ENCODE data around the gene GALNT12. TPM values are rescaled to one million over a fixed set of nuclear protein-coding genes. Genes with fewer than 3 reads are reported as not detected.

The GALNT12 gene
- total RNA-seq, 2 donors from 2014 or later, result 6.6 to 11.2 TPM

DNA sequence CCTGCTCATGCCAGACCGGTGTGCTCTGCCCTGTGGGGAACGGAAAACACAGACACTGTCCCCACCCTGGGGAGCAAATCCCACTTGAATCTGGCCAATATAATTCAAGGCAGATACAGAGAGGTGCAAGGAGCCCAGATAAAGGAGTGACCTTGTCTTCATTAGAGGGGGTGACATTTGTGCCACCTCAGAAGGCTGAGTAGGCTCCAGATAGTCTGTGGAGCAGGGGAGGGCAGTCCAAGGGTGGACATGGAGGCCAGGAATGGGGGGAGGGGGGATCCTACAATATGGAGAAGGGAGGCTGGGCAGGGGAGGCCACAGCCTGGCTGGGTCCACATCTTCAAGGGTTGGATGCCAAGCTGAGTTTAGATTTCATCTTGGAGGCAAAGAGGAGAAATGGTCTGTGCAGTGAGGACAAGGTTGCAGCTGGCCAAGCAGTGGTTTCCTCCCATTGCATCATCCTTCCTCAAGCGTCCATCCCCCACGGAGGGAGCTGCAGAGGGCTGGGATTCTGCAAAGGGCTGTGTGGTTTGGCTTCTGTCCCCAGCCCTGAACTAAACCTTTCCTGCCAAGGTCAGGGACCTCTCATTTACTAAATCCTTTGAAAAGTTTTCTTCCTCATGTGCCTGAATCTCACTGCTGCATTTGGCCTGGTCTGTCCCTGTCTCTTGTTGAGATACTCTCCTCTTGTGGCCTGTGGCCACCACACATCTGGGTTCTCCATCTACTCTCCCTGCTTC, 60.1 kb downstream of the GALNT12 start:
- peak; percentile 10 to 14 for DNase-seq
- Mint-ChIP-seq H3K27me3 (ENCODE audit: low read depth) (peaks cover 25% of the 10 kb centered on the region), H3K36me3 (ENCODE audit: insufficient read depth in 2 of 2) (no peaks in the 10 kb centered on the region), H3K4me3 (no peak overlapping the region), H3K9me3 (no peaks in the 10 kb centered on the region), H3K4me1 (ENCODE audit: low read depth) (peaks cover 14% of the 10 kb centered on the region), H3K27ac (no peak overlapping the region)
- ATAC-seq (replicated peaks in 1 of 2), result peak in 1 of 2 donors; percentile 61

GRCh38 chr9:98869078-98869745, 61.7 kb downstream of the GALNT12 start:
- no peak overlapping the region for H3K27ac Mint-ChIP-seq
- peaks cover 20% of the 10 kb centered on the region for H3K27me3 Mint-ChIP-seq (ENCODE audit: low read depth)
- DNase-seq (no peak), ATAC-seq (replicated peaks in 1 of 2) (no peak)
- H3K4me3 Mint-ChIP-seq, result no peak overlapping the region
- H3K4me1 Mint-ChIP-seq (ENCODE audit: low read depth), result peaks cover 14% of the 10 kb centered on the region
- no peaks in the 10 kb centered on the region for H3K9me3 Mint-ChIP-seq
- H3K36me3 Mint-ChIP-seq (ENCODE audit: insufficient read depth in 2 of 2), result no peaks in the 10 kb centered on the region

GRCh38 chr9:98869866-98870265, 62.4 kb downstream of the GALNT12 start:
- peaks cover 20% of the 10 kb centered on the region for H3K27me3 Mint-ChIP-seq (ENCODE audit: low read depth)

GRCh38 chr9:98870782-98871557, 63.5 kb downstream of the GALNT12 start:
- DNase-seq (no peak), ATAC-seq (replicated peaks in 1 of 2) (no peak)
- Mint-ChIP-seq H3K27ac (no peak overlapping the region), H3K36me3 (ENCODE audit: insufficient read depth in 2 of 2) (no peaks in the 10 kb centered on the region), H3K9me3 (no peaks in the 10 kb centered on the region), H3K4me1 (ENCODE audit: low read depth) (peaks cover 14% of the 10 kb centered on the region), H3K4me3 (no peak overlapping the region), H3K27me3 (ENCODE audit: low read depth) (peaks cover 12% of the 10 kb centered on the region)

More at GRCh38 chr9:98869866-98870265, 62.4 kb downstream of the GALNT12 start:
- Mint-ChIP-seq H3K27ac (no peak overlapping the region), H3K36me3 (ENCODE audit: insufficient read depth in 2 of 2) (no peaks in the 10 kb centered on the region), H3K4me1 (ENCODE audit: low read depth) (peaks cover 14% of the 10 kb centered on the region), H3K4me3 (no peak overlapping the region), H3K9me3 (no peaks in the 10 kb centered on the region)
- ATAC-seq (replicated peaks in 1 of 2), result no peak
- DNase-seq, result no peak

DNA sequence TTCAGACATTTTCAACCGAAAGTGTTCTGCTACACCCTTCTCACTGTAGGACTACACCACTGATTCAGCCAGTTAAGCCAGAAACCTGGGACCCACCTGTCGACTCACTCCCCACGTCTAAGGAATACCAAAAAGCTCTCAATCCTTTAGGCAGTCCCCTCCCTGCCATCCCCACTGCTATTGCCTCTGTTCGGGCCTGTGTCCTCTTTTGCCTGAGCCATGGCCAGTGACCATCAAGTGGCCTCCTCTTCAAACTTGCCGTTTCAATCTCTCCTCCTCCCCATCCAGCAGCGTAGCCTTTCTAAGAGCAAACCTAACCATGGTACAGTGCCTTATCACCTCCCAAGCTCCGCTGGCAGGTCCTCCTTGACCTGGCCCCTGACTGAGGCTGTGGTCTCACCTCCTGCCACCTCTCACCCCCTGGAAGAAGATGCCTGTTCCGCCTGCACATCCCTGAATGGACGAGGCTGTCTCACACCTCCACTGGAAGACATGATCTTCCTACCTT, 64.1 kb downstream of the GALNT12 start:
- no peak overlapping the region for H3K4me3 Mint-ChIP-seq
- no peaks in the 10 kb centered on the region for H3K9me3 Mint-ChIP-seq

GRCh38 chr9:98873526-98873925, 66.1 kb downstream of the GALNT12 start:
- DNase-seq (no peak), ATAC-seq (replicated peaks in 1 of 2) (no peak)
- Mint-ChIP-seq H3K27ac (no peak overlapping the region), H3K4me1 (ENCODE audit: low read depth) (no peaks in the 10 kb centered on the region), H3K9me3 (no peaks in the 10 kb centered on the region), H3K27me3 (ENCODE audit: low read depth) (peaks cover 6% of the 10 kb centered on the region), H3K36me3 (ENCODE audit: insufficient read depth in 2 of 2) (no peaks in the 10 kb centered on the region), H3K4me3 (no peak overlapping the region)

More for the DNA sequence above, 64.1 kb downstream of the GALNT12 start:
- Mint-ChIP-seq H3K36me3 (ENCODE audit: insufficient read depth in 2 of 2) (no peaks in the 10 kb centered on the region), H3K4me1 (ENCODE audit: low read depth) (peaks cover 14% of the 10 kb centered on the region), H3K27me3 (ENCODE audit: low read depth) (peaks cover 5% of the 10 kb centered on the region), H3K27ac (no peak overlapping the region)
- ATAC-seq (replicated peaks in 1 of 2) (no peak), DNase-seq (no peak)

DNA sequence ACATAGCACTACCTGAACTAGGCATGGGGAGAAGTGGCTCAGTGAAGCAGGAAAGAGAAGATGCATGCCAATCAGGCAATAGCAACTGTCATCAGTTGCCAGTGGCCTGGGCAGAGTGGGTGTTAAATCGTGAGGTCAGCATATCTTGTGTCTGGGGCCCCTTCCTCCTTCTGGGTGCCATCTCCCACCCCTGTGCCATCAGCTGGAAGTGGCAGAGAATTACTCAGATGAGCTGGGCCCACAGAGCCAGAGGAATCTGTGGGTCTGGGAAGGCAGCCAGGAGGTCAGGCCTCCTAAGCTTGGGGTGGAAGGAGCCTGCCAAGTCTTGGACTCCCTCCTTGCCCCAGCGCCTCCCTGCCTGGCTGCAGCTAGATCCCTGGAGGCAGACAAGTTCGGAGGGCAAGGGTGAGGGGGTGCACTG, 66.5 kb downstream of the GALNT12 start:
- no peak overlapping the region for H3K4me3 Mint-ChIP-seq
- H3K4me1 Mint-ChIP-seq (ENCODE audit: low read depth), result no peaks in the 10 kb centered on the region
- H3K27me3 Mint-ChIP-seq (ENCODE audit: low read depth), result peaks cover 6% of the 10 kb centered on the region
- H3K36me3 Mint-ChIP-seq (ENCODE audit: insufficient read depth in 2 of 2), result no peaks in the 10 kb centered on the region
- no peak for ATAC-seq (replicated peaks in 1 of 2)
- no peaks in the 10 kb centered on the region for H3K9me3 Mint-ChIP-seq
- no peak for DNase-seq
- H3K27ac Mint-ChIP-seq, result no peak overlapping the region

GRCh38 chr9:98874721-98875255, 67.3 kb downstream of the GALNT12 start:
- no peak for ATAC-seq (replicated peaks in 1 of 2)
- Mint-ChIP-seq H3K27ac (no peak overlapping the region), H3K27me3 (ENCODE audit: low read depth) (peaks cover 6% of the 10 kb centered on the region), H3K4me1 (ENCODE audit: low read depth) (no peaks in the 10 kb centered on the region), H3K36me3 (ENCODE audit: insufficient read depth in 2 of 2) (no peaks in the 10 kb centered on the region), H3K4me3 (no peak overlapping the region), H3K9me3 (no peaks in the 10 kb centered on the region)
- no peak for DNase-seq

- no peak overlapping the region for H3K27ac Mint-ChIP-seq
- no peaks in the 10 kb centered on the region for H3K36me3 Mint-ChIP-seq (ENCODE audit: insufficient read depth in 2 of 2)
These were observed 68.1 kb downstream of the GALNT12 start for GRCh38 chr9:98875536-98875935.

GRCh38 chr9:98877311-98877710, 69.8 kb downstream of the GALNT12 start:
- no peak for DNase-seq
- Mint-ChIP-seq H3K36me3 (ENCODE audit: insufficient read depth in 2 of 2) (no peaks in the 10 kb centered on the region), H3K4me1 (ENCODE audit: low read depth) (no peaks in the 10 kb centered on the region), H3K9me3 (no peaks in the 10 kb centered on the region), H3K27me3 (ENCODE audit: low read depth) (peaks cover 14% of the 10 kb centered on the region), H3K27ac (no peak overlapping the region), H3K4me3 (no peak overlapping the region)
- ATAC-seq (replicated peaks in 1 of 2), result no peak

More at GRCh38 chr9:98875536-98875935, 68.1 kb downstream of the GALNT12 start:
- Mint-ChIP-seq H3K4me1 (ENCODE audit: low read depth) (no peaks in the 10 kb centered on the region), H3K9me3 (no peaks in the 10 kb centered on the region), H3K4me3 (no peak overlapping the region), H3K27me3 (ENCODE audit: low read depth) (peaks cover 6% of the 10 kb centered on the region)
- ATAC-seq (replicated peaks in 1 of 2) (no peak), DNase-seq (no peak)

DNA sequence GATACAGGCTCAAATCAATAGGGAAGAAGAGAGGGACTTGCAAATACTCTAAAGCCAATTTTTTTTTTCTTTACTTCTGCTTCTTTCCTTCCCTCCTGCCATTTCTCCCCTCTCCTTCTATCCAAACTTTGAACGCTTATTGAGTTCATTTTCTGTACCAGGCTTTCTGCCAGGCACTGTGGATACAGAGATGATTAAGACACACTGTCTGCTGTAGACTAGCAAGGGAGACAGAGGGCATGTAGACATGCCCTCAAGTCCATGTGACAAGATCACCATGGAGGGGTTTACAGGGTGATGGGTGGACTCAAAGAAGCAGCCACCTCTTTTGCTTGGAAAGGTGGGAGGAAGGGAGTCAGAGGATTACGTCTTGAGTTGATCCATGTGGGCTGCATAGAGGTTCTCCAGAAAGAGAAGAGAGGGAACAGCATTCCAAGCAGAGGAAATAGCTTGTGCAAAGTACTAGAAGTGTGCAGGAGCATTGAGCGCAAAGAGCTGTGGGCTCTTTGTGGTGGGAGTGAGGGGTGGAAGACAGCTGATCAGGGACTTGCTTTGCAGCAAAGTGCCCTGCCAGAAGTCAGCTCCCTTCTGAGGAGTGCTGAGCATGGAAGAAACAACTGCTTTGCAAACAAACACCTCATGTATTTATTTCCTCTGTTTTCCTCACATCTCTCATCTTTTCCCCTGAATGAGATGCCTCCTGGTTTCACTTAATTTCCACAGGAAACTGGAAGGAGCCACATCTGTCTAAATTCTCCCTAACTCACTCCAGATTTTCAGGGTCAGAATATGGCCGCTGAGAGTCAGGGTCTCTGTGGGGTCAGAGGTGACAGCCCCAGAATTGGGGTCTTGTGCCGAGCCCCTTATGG, 71.9 kb downstream of the GALNT12 start:
- DNase-seq (no peak), ATAC-seq (replicated peaks in 1 of 2) (no peak)
- Mint-ChIP-seq H3K27ac (no peak overlapping the region), H3K4me1 (ENCODE audit: low read depth) (no peaks in the 10 kb centered on the region), H3K4me3 (no peak overlapping the region), H3K27me3 (ENCODE audit: low read depth) (peaks cover 25% of the 10 kb centered on the region), H3K9me3 (no peaks in the 10 kb centered on the region), H3K36me3 (ENCODE audit: insufficient read depth in 2 of 2) (no peaks in the 10 kb centered on the region)

DNA sequence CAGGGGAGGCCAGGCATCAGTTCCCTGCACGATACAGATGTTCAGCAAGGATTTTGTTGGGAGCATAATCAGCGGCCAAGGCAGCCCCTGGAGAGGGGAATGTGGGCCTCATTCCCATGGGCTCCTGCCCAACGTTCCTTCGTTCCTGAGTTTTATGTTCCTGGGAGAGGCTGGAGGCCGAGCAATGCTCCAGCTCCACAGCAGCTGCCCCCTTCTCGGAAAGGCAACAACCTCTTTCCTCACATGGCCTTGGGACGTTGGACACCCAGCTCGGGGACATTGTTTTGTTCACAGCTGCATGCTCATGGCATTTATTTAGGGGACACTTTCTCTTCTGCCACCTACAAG, 72.5 kb downstream of the GALNT12 start:
- ATAC-seq (replicated peaks in 1 of 2) (no peak), DNase-seq (no peak)
- H3K36me3 Mint-ChIP-seq (ENCODE audit: insufficient read depth in 2 of 2), result no peaks in the 10 kb centered on the region
- H3K27ac Mint-ChIP-seq, result no peak overlapping the region
- no peaks in the 10 kb centered on the region for H3K9me3 Mint-ChIP-seq
- H3K4me1 Mint-ChIP-seq (ENCODE audit: low read depth), result no peaks in the 10 kb centered on the region
- H3K4me3 Mint-ChIP-seq, result no peak overlapping the region
- peaks cover 30% of the 10 kb centered on the region for H3K27me3 Mint-ChIP-seq (ENCODE audit: low read depth)

Measured in activated T-cell treated with anti-CD3 and anti-CD28 coated beads, Interleukin-2, amount 50 U/mL, for 72 hours (primary cell).